ENCODE data around the gene BET1.

GRCh38 chr7:94003446-94004023 lies 620 bp downstream of the BET1 start:
- no peak for TF ChIP-seq POLR2A (IDR thresholded peaks at IDR 0.05)
- TF ChIP-seq CTCF (IDR thresholded peaks at IDR 0.05), result no peak
- no peak for TF ChIP-seq EP300 (IDR thresholded peaks at IDR 0.05)

Data from tibial nerve (tissue), 4 donors.